Loucy (cell line): Measurements from ENCODE around the gene ADRA1B.

Experiments
- CTCF ChIP-seq: fragments of 200-600 bp; sonication (generic); conservative IDR thresholded peaks from 2 replicates; pipeline ENCODE4 v1.5.1; 2014; ENCODE audit warnings: mild to moderate bottlenecking, antibody characterized with exemption, low read length
- EZH2phosphoT487 ChIP-seq: fragments of 200-600 bp; IDR thresholded peaks from 2 replicates; pipeline ENCODE4 v1.6.1; 2018; ENCODE audit warnings: antibody characterized with exemption, mild to moderate bottlenecking, moderate library complexity, borderline replicate concordance

GRCh38 chr5:159955056-159955624, 38.9 kb downstream of the ADRA1B start:
- TF ChIP-seq CTCF (no peak), EZH2phosphoT487 (no peak)
